ENCODE data around the gene GCN1.

- TF ChIP-seq CTCF (IDR thresholded peaks at IDR 0.05 in 8 of 11, conservative IDR thresholded peaks at IDR 0.05 in 3 of 11): no peak
- TF ChIP-seq POLR2AphosphoS5 (IDR thresholded peaks at IDR 0.05): no peak
These were observed 98.8 kb downstream of the GCN1 start for GRCh38 chr12:120095736-120096135.

All from spleen (tissue), 7 donors.